KOPT-K1 (cell line): ENCODE data around the gene MBD3L5.
"Not testable (repeated sequence)": the region's sequence is repeated elsewhere in the genome, so short reads cannot be mapped to it uniquely, and the experiment has no call there.

Experiments used
- H3K27ac ChIP-seq: fragments of 200-600 bp; sonication (generic); 2 replicates; pipeline ENCODE4 v1.5.1; 2016; ENCODE audit warnings: antibody characterized with exemption, mild to moderate bottlenecking, low read depth, low read length; ENCODE audit not compliant: poor library complexity, severe bottlenecking
- H3K36me3 ChIP-seq: fragments of 200-600 bp; sonication (generic); 2 replicates; pipeline ENCODE4 v1.5.1; 2017; ENCODE audit warnings: antibody characterized with exemption, mild to moderate bottlenecking, low read length, moderate library complexity; ENCODE audit not compliant: insufficient read depth
- H3K9me3 ChIP-seq: fragments of 200-600 bp; sonication (generic); 2 replicates; pipeline ENCODE4 v1.5.1; 2017; ENCODE audit warnings: antibody characterized with exemption, low read length, mild to moderate bottlenecking; ENCODE audit not compliant: insufficient read depth, poor library complexity, severe bottlenecking

Gene MBD3L5

GRCh38 chr19:7018828-7019227, 11.6 kb upstream of the MBD3L5 start:
- Histone ChIP-seq H3K27ac (no peak overlapping the region), H3K9me3 (no peaks in the 10 kb centered on the region), H3K36me3 (no peaks in the 10 kb centered on the region)

GRCh38 chr19:7021331-7021730, 9.0 kb upstream of the MBD3L5 start, which contains the start of gene MBD3L2B:
MBD3L2B (minus strand) TSS chr19:7021431; CDS start chr19:7021397, 34 bp downstream.
- H3K27ac ChIP-seq, H3K36me3 ChIP-seq, H3K9me3 ChIP-seq: not testable (repeated sequence)

DNA sequence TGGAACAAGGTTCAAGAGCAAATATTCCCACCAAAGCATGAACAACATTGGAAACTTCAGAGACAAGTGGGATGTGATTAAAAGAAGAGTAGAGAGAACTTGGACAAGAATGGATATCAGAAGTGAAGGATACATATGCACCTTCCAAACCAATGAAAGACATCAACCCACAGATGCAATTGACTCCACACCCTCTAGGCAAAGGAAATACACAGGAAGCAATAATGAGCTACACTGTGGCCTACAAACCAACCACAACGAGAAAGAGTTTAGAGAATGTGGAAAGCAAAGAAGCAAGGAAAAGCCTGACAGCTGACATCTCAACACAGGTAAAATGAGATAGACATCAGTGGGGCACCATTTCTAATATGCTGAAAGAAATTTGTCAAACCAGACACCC, 1.6 kb upstream of the MBD3L5 start:
- not testable (repeated sequence) for H3K27ac ChIP-seq, H3K36me3 ChIP-seq, H3K9me3 ChIP-seq

DNA sequence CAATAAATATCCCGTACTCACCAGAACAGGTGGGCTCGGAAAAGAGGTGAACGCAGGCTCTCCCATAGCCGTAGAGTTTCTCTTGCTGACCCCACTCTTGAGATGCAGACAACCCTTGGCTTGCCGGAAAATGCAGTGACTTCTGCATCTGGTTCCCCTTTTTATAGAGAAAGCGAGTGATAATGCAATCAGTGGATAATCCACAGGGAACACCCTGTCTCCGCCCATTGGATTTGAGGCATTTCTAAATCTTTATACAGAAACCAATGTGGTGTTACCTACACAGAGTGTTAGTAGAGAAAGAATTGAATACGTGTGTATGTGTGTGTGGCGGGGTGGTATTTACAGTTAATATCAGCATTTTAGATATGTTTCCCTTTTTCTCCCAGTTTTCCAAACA, 9.7 kb downstream of the MBD3L5 start, which contains the start of gene MBD3L4:
Gene MBD3L4 (minus strand): TSS at position 101 of the 400 bp plus-strand sequence. CDS start 35 bp downstream, at position 66.
- not testable (repeated sequence) for H3K27ac ChIP-seq, H3K36me3 ChIP-seq, H3K9me3 ChIP-seq

DNA sequence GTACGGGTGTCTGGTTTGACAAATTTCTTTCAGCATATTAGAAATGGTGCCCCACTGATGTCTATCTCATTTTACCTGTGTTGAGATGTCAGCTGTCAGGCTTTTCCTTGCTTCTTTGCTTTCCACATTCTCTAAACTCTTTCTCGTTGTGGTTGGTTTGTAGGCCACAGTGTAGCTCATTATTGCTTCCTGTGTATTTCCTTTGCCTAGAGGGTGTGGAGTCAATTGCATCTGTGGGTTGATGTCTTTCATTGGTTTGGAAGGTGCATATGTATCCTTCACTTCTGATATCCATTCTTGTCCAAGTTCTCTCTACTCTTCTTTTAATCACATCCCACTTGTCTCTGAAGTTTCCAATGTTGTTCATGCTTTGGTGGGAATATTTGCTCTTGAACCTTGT, 11.2 kb downstream of the MBD3L5 start:
- not testable (repeated sequence) for H3K9me3 ChIP-seq, H3K36me3 ChIP-seq, H3K27ac ChIP-seq

DNA sequence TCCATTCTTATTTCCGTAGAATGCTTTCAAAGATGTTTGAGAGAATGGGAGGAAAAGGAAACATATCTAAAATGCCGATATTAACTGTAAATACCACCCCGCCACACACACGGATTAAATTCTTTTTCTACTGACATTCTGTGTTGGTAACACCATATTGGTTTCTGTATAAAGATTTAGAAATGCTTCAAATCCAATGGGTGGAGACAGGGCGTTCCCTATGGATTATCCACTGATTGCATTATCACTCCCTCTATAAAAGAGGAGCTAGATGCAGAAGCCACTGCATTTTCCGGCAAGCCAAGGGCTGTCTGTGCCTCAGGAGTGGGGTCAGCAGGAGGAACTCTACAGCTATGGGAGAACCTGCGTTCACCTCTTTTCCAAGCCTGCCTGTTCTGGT, 18.6 kb downstream of the MBD3L5 start, which contains the start of gene MBD3L2:
Gene MBD3L2 (plus strand): TSS at position 301 of the 400 bp plus-strand sequence. CDS start 53 bp downstream, at position 354.
- H3K27ac ChIP-seq, H3K36me3 ChIP-seq, H3K9me3 ChIP-seq: not testable (repeated sequence)

- H3K36me3 ChIP-seq, H3K27ac ChIP-seq, H3K9me3 ChIP-seq: not testable (repeated sequence)
Measured at GRCh38 chr19:7051421-7051820, 21.0 kb downstream of the MBD3L5 start.

- H3K9me3 ChIP-seq, H3K36me3 ChIP-seq, H3K27ac ChIP-seq: not testable (repeated sequence)
Measured at GRCh38 chr19:7052896-7053295, 22.5 kb downstream of the MBD3L5 start.

- not testable (repeated sequence) for H3K27ac ChIP-seq, H3K36me3 ChIP-seq, H3K9me3 ChIP-seq
Measured at GRCh38 chr19:7054635-7055368, 24.4 kb downstream of the MBD3L5 start.

- not testable (repeated sequence) for H3K9me3 ChIP-seq, H3K36me3 ChIP-seq, H3K27ac ChIP-seq
Measured at GRCh38 chr19:7055679-7056078, 25.3 kb downstream of the MBD3L5 start.

- not testable (repeated sequence) for H3K36me3 ChIP-seq, H3K9me3 ChIP-seq, H3K27ac ChIP-seq
Measured at GRCh38 chr19:7056371-7056770, 26.0 kb downstream of the MBD3L5 start.

DNA sequence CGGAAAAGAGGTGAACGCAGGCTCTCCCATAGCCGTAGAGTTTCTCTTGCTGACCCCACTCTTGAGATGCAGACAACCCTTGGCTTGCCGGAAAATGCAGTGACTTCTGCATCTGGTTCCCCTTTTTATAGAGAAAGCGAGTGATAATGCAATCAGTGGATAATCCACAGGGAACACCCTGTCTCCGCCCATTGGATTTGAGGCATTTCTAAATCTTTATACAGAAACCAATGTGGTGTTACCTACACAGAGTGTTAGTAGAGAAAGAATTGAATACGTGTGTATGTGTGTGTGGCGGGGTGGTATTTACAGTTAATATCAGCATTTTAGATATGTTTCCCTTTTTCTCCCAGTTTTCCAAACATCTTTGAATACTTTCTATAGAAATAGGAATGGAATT, 28.2 kb downstream of the MBD3L5 start, which contains the start of gene MBD3L3:
Gene MBD3L3 (minus strand): TSS at position 101 of the 400 bp plus-strand sequence. CDS start 71 bp downstream, at position 30.
- not testable (repeated sequence) for H3K9me3 ChIP-seq, H3K36me3 ChIP-seq, H3K27ac ChIP-seq

DNA sequence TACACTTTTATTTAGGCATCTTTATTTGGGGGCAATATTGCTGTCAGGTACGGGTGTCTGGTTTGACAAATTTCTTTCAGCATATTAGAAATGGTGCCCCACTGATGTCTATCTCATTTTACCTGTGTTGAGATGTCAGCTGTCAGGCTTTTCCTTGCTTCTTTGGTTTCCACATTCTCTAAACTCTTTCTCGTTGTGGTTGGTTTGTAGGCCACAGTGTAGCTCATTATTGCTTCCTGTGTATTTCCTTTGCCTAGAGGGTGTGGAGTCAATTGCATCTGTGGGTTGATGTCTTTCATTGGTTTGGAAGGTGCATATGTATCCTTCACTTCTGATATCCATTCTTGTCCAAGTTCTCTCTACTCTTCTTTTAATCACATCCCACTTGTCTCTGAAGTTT, 29.6 kb downstream of the MBD3L5 start:
- not testable (repeated sequence) for H3K36me3 ChIP-seq, H3K9me3 ChIP-seq, H3K27ac ChIP-seq

GRCh38 chr19:7063339-7063738, 33.0 kb downstream of the MBD3L5 start:
- Histone ChIP-seq H3K36me3 (no peaks in the 10 kb centered on the region), H3K27ac (no peak overlapping the region), H3K9me3 (no peaks in the 10 kb centered on the region)

- Histone ChIP-seq H3K36me3 (no peaks in the 10 kb centered on the region), H3K27ac (no peak overlapping the region), H3K9me3 (no peaks in the 10 kb centered on the region)
Measured at GRCh38 chr19:7063764-7064418, 33.5 kb downstream of the MBD3L5 start.

DNA sequence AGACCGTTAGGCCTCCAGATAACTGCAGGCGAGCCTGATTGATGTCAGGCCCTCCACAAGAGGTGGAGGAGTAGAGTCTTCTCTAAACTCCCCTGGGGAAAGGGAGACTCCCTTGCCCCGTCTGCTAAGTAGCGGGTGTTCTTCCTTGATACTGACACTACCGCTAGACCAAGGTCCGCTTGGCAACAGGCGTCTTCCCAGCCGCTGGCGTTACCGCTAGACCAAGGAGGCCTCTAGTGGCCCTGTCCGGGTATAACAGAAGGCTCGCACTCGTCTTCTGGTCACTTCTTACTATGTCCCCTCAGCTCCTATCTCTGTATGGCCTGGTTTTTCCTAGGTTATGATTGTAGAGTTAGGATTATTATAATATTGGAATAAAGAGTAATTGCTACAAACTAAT, 36.7 kb downstream of the MBD3L5 start:
- H3K36me3 ChIP-seq, result peaks cover 13% of the 10 kb centered on the region
- not testable (repeated sequence) for H3K9me3 ChIP-seq, H3K27ac ChIP-seq
